CD14-positive monocyte (primary cell): ENCODE measurements around the gene TSPEAR. TPM values are rescaled to one million over a fixed set of nuclear protein-coding genes. Genes with fewer than 3 reads are reported as not detected.

ENCODE experiments used
- DNase-seq, 3 donors: peaks; one replicate each; pipeline ENCODE4 v3.0.0-alpha.2; 2011 to 2022
- H2AFZ ChIP-seq: 2 replicates; pipeline ENCODE4 v1.6.0; 2012; ENCODE audit warnings: mild to moderate bottlenecking, low read depth, low read length, inconsistent platforms; ENCODE audit not compliant: insufficient read depth, poor library complexity, severe bottlenecking
- H3K27ac ChIP-seq, 2 donors: 1 replicate in 1 of 2; 2 replicates in 1 of 2; pipeline ENCODE4 v1.5.1; 2012 to 2013; ENCODE audit warnings: low read length in 2 of 2, control low read depth in 1 of 2, inconsistent platforms in 1 of 2, low read depth in 1 of 2, mild to moderate bottlenecking in 1 of 2
- H3K27me3 ChIP-seq, 2 donors: one replicate each; pipeline versions ENCODE4 v1.6.0 to v1.6.1; 2011 to 2013; ENCODE audit warnings: low read length in 2 of 2; ENCODE audit not compliant: control insufficient read depth in 2 of 2, insufficient read depth in 2 of 2
- H3K36me3 ChIP-seq, 2 donors: replicated peaks in 1 of 2; 1 replicate in 1 of 2; 2 replicates in 1 of 2; pipeline versions ENCODE4 v1.5.1 to v1.6.1; 2012 to 2013; ENCODE audit warnings: low read length in 2 of 2, control low read depth in 1 of 2, inconsistent platforms in 1 of 2, mild to moderate bottlenecking in 1 of 2; ENCODE audit not compliant: insufficient read depth in 2 of 2, control insufficient read depth in 1 of 2
- H3K4me1 ChIP-seq, 2 donors: 1 replicate in 1 of 2; 2 replicates in 1 of 2; pipeline versions ENCODE4 v1.5.1 to v1.6.1; 2012 to 2013; ENCODE audit warnings: low read length in 2 of 2, control low read depth in 1 of 2, inconsistent platforms in 1 of 2, mild to moderate bottlenecking in 1 of 2, moderate library complexity in 1 of 2; ENCODE audit not compliant: insufficient read depth in 2 of 2, control insufficient read depth in 1 of 2
- H3K4me2 ChIP-seq: replicated peaks from 2 replicates; pipeline ENCODE3; 2012; ENCODE audit warnings: low read length, moderate library complexity, mild to moderate bottlenecking; ENCODE audit not compliant: poor library complexity, severe bottlenecking; ENCODE audit errors: extremely low read depth
- H3K4me3 ChIP-seq, 3 experiments: fragments of 200-600 bp in 1 of 3; sonication (generic) in 1 of 3; replicated peaks in 1 of 3; 1 replicate in 2 of 3; 2 replicates in 1 of 3; pipeline ENCODE4 v1.5.1; 2011 to 2013; ENCODE audit warnings: low read length in 3 of 3, mild to moderate bottlenecking in 3 of 3, control low read depth in 2 of 3, low read depth in 2 of 3, inconsistent platforms in 1 of 3, moderate library complexity in 1 of 3
- H3K79me2 ChIP-seq: 2 replicates; pipeline ENCODE4 v1.6.0; 2012; ENCODE audit warnings: mild to moderate bottlenecking, control low read depth, inconsistent platforms, low read length, moderate library complexity; ENCODE audit not compliant: insufficient read depth
- H3K9ac ChIP-seq: 2 replicates; pipeline ENCODE4 v1.6.0; 2017; ENCODE audit warnings: low read length, mild to moderate bottlenecking; ENCODE audit not compliant: insufficient read depth, poor library complexity, severe bottlenecking
- H3K9me3 ChIP-seq, 2 donors: replicated peaks in 1 of 2; 1 replicate in 1 of 2; 2 replicates in 1 of 2; pipeline versions ENCODE4 v1.5.1 to v1.6.1; 2012 to 2013; ENCODE audit warnings: low read length in 2 of 2, control low read depth in 1 of 2; ENCODE audit not compliant: control insufficient read depth in 1 of 2, insufficient read depth in 1 of 2
- H4K20me1 ChIP-seq: 2 replicates; pipeline ENCODE4 v1.6.0; 2012; ENCODE audit warnings: mild to moderate bottlenecking, low read length, control low read depth, moderate library complexity; ENCODE audit not compliant: insufficient read depth
- H3K27ac Mint-ChIP-seq, 7 donors: one replicate each; pipeline ENCODE4 v1.8.0; 2020; ENCODE audit warnings: mild to moderate bottlenecking in 7 of 7, mixed read lengths in 7 of 7, moderate library complexity in 6 of 7, inconsistent platforms in 2 of 7
- H3K27me3 Mint-ChIP-seq, 3 donors: one replicate each; pipeline ENCODE4 v1.8.0; 2021 to 2022; ENCODE audit warnings: low read depth in 3 of 3, mild to moderate bottlenecking in 3 of 3, mixed read lengths in 3 of 3, moderate library complexity in 3 of 3, inconsistent platforms in 1 of 3
- H3K36me3 Mint-ChIP-seq, 2 donors: one replicate each; pipeline ENCODE4 v1.8.0; 2020; ENCODE audit warnings: mixed read lengths in 2 of 2, inconsistent platforms in 1 of 2, mild to moderate bottlenecking in 1 of 2
- H3K4me1 Mint-ChIP-seq: one replicate; pipeline ENCODE4 v1.8.0; 2020; ENCODE audit warnings: mild to moderate bottlenecking, mixed read lengths
- H3K4me3 Mint-ChIP-seq, 2 donors: one replicate each; pipeline ENCODE4 v1.8.0; 2020; ENCODE audit warnings: mild to moderate bottlenecking in 2 of 2, mixed read lengths in 2 of 2, moderate library complexity in 1 of 2
- H3K9me3 Mint-ChIP-seq, 7 donors: one replicate each; pipeline ENCODE4 v1.8.0; 2020 to 2022; ENCODE audit warnings: mixed read lengths in 7 of 7, mild to moderate bottlenecking in 6 of 7, moderate library complexity in 6 of 7, inconsistent platforms in 2 of 7
- WGBS: methylation state at CpG from one replicate; pipeline ENCODE4 v1.1.5; 2013; ENCODE audit warnings: missing lambda C conversion rate; ENCODE audit not compliant: insufficient coverage; 5-methylcytosine and 5-hydroxymethylcytosine counted together
- intact Hi-C, 2 donors: fragments of 100-400 bp; cut with micrococcal nuclease; formaldehyde crosslinking; loops; one replicate each; pipeline versions ENCODE4 v1.15.0 to v1.15.1; 2023
- polyA plus RNA-seq, 3 donors: library from polyadenylated mRNA; depleted of rRNA in 1 of 3; unstranded in 2 of 3; stranded (reverse) in 1 of 3; fragments of 300-500 nt in 2 of 3; fragments of >200 nt in 1 of 3; fragmentation: Illumina TruSeq in 2 of 3; gene quantifications; 1 replicate in 2 of 3; 2 replicates in 1 of 3; pipeline ENCODE4 v1.2.3, GENCODE V29; 2012 to 2021
- TF ChIP-seq, protein P1 (sequence below): fragments of 200-600 bp; IDR thresholded peaks from one replicate; pipeline ENCODE4 v1.8.0; 2022; ENCODE audit warnings: antibody characterized with exemption, mild to moderate bottlenecking

TSPEAR gene
- polyA plus RNA-seq, 3 donors = not detected

DNA sequence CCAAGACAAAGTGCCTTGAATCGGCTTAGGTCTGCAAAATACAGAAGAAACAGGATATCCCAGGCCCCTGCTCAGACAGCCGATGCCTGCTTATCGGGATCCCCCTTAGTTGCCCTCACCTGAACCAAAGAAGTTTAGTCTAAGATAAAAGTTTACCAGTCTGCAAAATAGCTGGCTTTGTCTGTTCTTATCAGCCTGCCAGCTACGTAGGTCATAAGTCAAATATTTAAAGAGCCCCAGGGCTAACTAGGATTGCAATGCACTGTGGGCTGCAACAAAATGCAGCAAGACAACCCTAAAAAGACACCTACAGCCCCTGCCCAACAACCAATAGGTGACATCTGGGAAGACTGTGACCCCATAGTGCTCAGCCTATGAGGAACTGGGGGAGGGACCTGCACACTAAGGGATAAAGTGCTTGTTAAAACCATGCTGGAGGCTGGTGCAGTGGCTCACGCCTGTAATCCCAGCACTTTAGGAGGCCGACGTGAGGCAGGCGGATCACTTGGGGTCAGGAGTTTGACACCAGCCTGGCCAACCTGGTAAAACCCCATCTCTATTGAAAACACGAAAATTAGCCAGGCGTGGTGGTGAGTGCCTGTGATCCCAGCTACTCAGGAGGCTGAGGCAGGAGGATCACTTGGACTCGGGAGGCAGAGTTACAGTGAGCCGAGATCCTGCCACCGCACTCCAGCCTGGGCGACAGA lies 228.6 kb downstream of the TSPEAR start:
- Histone ChIP-seq H3K4me3 (no peak overlapping the region), H3K36me3 (no peaks in the 10 kb centered on the region), H4K20me1 (no peaks in the 10 kb centered on the region), H3K9me3 (peaks cover 0 to under 1% of the 10 kb centered on the region in 2 donors), H2AFZ (no peak overlapping the region), H3K9ac (no peak overlapping the region), H3K4me1 (no peaks in the 10 kb centered on the region), H3K27ac (no peak overlapping the region), H3K27me3 (peaks cover 0 to 3% of the 10 kb centered on the region in 2 donors), H3K79me2 (no peaks in the 10 kb centered on the region), H3K4me2 (no peak overlapping the region)
- no peak overlapping the region for H3K27ac Mint-ChIP-seq
- no peaks in the 10 kb centered on the region for H3K36me3 Mint-ChIP-seq
- H3K4me1 Mint-ChIP-seq = no peaks in the 10 kb centered on the region
- DNase-seq = no peak
- intact Hi-C loops = no loop called here
- no peak overlapping the region for H3K4me3 Mint-ChIP-seq
- H3K27me3 Mint-ChIP-seq = peaks cover 5 to 11% (median 6%) of the 10 kb centered on the region in 3 donors
- peaks cover under 1 to 5% (median under 1%) of the 10 kb centered on the region in 7 donors for H3K9me3 Mint-ChIP-seq
- TF ChIP-seq, protein P1, sequence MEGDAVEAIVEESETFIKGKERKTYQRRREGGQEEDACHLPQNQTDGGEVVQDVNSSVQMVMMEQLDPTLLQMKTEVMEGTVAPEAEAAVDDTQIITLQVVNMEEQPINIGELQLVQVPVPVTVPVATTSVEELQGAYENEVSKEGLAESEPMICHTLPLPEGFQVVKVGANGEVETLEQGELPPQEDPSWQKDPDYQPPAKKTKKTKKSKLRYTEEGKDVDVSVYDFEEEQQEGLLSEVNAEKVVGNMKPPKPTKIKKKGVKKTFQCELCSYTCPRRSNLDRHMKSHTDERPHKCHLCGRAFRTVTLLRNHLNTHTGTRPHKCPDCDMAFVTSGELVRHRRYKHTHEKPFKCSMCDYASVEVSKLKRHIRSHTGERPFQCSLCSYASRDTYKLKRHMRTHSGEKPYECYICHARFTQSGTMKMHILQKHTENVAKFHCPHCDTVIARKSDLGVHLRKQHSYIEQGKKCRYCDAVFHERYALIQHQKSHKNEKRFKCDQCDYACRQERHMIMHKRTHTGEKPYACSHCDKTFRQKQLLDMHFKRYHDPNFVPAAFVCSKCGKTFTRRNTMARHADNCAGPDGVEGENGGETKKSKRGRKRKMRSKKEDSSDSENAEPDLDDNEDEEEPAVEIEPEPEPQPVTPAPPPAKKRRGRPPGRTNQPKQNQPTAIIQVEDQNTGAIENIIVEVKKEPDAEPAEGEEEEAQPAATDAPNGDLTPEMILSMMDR = no peak
- 94% methylated on average over 9 of the region's 14 CpGs for WGBS

DNA sequence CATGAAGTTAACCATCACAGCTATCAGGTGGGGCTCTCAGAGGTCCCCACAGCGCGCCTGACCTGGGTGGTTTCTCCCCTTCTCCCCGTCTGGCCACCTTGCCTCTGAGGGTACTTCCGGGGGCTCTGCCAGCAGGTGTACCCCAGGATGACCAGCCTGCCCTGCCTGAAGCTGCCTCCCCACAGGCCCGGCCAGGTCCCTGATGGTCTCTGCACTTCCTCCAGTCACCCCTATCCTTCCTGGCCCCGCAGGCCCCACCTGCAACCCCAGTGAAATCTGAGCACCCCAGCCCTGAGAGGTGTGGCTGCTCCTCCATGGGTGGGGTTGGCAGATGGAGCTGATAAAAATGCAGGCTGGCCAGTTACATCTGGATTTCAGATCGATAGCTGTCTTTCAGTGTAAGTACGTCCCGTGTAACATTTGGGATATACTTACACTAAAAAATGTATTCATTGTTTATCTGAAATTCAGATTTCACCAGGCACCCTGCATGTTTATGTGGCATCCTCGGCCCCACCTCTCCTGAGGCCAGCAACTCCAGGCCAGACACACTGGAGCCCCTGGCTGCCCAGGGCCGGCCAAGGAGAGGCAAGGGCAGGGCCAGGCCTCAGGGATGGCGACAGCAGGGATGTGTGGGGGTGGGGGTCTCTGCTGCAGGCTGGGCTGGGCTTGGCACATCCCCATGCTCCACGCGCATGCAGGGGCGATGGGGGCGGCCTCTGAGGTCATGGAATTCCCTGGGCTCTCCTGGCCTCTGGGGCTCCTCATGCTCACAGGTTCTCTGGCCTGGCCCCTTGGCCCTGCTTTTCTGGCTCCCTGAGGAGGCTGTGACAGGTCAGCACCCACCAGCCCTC lies 230.9 kb downstream of the TSPEAR start:
- peaks cover 0 to 2% (median 0%) of the 10 kb centered on the region in 7 donors for H3K9me3 Mint-ChIP-seq
- H3K27ac Mint-ChIP-seq = no peak overlapping the region
- no peaks in the 10 kb centered on the region for H3K36me3 Mint-ChIP-seq
- Histone ChIP-seq H3K27ac (no peak overlapping the region), H3K4me2 (no peak overlapping the region), H4K20me1 (no peaks in the 10 kb centered on the region), H3K4me1 (no peaks in the 10 kb centered on the region), H3K4me3 (no peak overlapping the region), H2AFZ (no peak overlapping the region), H3K36me3 (no peaks in the 10 kb centered on the region), H3K79me2 (no peaks in the 10 kb centered on the region), H3K9me3 (no peaks in the 10 kb centered on the region), H3K27me3 (peaks cover 0 to 2% of the 10 kb centered on the region in 2 donors), H3K9ac (no peak overlapping the region)
- intact Hi-C loops = no loop called here
- H3K27me3 Mint-ChIP-seq = peaks cover 3 to 8% (median 4%) of the 10 kb centered on the region in 3 donors
- H3K4me3 Mint-ChIP-seq = no peak overlapping the region
- 86% methylated on average over 10 of the region's 16 CpGs for WGBS
- DNase-seq = no peak
- TF ChIP-seq, protein P1 = no peak
- no peaks in the 10 kb centered on the region for H3K4me1 Mint-ChIP-seq
